Cerebellar cortex (tissue), 1 donor: ENCODE measurements around the gene MAD1L1.

Source experiments
- DNase-seq: peaks from one replicate; pipeline ENCODE4 v3.0.0-alpha.2; 2015; ENCODE audit warnings: low spot score

MAD1L1 gene

DNA sequence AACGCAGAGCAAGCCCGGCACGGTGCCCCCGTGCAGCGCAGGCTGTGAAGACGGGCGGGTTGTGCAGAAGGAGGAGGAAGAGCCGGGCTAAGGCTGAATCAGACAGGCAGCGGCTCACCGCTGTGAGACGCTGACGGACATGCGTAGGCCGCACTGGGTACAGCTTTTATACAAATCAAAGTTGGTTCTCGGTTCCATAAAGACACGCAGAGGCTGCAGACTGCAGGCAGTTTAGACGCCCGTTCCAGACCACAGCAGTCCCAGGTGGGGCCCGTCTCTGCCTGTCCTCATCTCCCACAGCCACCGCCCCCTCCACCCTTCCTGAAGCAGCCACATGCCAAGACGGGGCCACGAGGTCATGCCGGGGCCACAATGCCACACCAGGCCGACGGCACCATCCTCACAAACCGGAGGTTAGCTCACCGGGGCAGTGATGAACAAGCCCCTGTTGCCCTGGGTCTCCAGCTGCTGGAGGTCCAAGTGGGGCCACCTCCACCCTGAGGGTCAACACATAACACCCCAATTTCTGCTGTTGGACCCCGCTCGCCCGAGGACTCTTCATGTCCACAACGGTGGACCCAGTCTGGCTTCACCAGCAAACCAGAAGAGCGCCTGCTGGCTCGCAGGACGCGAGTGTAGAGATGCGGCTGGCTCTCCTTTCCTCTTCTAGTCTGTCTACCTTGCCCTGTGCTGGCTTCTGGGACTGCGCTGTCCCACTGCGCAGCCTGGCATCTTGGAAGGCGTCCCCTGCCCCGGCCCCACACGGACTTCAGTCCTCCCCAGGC is 335.5 kb downstream of the MAD1L1 start:
- DNase-seq, result no peak

DNA sequence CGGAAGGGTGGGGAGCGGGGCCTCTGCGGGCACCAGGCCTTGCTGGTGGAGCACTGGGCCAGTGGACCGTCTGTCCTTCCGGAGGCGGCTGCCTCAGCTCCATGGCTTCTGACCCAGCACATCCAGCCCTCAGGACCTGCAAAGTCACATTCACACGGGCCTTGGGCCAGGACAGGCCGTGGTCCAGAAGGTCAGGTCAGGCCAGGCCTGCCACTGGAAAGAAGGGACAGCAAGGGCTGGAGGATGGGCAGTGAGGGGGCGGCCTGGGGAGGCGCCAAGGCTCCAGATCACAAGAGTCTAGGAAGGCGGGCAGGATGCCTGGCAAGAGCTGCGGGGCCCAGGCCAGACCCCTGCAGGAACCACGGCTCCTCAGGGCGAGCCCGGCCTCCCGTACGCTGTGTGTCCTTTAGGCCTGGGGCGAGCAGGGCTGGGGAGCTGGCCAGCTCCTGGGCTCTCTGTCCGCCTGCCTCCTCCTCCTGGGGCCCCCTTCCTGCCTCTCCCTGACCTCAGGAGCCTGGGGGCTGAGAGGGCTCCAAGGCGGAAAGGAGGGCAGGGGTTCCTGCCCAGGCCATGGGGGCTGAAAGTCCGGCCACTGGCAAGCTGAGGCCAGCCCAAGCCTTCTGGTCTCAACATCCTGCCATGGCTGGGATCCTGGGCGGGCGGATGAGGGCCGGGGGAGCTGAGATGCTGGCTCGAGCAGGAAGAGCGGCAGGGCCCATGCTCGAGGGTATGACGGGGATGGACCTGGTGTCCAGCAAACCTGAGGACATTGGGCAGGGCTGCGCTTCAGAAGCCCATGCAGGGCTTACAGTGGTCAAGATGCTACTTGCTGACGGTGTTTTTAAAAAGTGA is 336.9 kb downstream of the MAD1L1 start:
- DNase-seq, result no peak

DNA sequence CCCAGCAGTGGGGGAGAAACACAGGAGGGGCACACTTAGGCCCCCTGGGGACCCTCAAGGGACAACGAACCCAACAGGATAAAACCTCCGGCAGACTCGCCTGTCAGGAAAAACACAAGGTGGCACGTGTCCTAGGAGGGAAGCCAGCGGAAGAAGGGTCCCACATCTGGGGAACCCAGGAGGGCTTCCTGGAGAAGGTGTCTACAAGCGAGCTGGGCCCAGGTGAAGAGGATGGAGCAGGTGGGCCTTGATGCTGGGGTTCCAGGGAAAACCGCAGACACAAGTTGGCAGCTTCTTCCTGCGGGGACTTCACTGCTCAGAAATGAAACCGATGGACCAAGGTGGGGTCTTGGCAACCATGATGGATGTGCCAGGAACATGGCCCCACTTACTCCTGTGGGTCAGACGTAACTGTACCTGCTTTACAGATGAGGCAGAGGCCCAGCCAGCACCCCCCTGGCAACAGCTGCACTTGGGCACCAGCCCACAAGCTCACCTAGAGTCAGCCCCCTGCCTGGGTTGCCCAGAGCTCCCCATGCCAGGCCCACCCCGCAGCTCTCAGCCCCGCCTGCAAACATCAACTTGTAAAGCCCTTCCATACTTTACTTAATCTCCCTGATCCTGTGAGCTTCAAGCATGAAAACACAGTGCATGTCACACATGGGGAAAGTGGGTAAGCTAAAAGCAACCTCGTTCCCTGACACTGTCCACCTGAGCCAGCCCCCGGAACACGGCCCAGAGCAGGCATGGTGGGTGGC is 337.7 kb downstream of the MAD1L1 start:
- DNase-seq, result no peak

DNA sequence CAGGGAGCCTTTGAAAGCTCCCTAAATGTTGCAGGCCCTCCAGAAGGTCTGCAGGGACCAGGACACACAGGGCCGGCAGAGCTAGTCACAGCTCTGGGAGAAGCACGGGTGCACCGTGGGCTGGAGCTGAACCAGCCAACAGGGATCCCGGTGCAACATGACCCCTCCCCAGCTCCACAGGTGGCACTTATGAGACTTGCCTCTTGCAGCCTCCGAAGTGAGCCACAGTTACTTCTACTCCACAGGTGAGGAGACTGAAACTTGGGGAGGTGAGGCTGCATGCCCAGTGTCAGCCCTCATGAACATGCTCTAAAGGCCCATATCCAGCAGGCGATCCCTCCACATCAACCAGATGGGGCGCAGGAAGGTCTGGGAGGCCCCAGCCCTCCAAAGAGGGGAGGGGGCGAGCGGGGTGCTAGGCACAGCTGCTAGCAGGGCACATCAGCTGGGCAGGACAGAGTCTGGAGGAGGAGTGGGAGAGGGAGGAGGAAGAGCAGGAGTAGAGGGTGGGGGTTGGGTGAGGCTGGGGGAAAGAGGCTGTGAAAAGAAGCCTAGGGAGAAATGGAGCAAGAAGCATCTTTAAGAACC is 338.3 kb downstream of the MAD1L1 start:
- DNase-seq, result no peak

DNA sequence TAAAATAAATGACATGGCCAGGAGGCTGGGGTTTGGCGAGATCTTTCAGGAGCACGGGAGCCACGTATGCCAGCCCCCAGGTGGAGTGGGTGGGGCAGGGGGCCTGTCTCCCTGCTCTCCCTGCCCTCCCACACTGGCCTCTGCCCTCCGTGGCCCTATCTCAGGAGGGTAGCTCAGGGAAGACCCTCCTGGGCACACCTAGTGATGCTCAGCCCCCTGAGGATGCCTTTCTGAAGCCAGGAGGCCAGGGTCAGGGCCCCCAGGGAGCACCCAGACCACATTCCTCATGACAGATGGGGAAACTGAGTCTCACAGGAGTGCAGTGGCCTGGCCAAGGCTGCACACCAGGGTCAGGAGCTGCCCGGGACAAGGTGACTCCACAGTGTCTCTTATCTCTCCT is 339.3 kb downstream of the MAD1L1 start:
- no peak for DNase-seq

DNA sequence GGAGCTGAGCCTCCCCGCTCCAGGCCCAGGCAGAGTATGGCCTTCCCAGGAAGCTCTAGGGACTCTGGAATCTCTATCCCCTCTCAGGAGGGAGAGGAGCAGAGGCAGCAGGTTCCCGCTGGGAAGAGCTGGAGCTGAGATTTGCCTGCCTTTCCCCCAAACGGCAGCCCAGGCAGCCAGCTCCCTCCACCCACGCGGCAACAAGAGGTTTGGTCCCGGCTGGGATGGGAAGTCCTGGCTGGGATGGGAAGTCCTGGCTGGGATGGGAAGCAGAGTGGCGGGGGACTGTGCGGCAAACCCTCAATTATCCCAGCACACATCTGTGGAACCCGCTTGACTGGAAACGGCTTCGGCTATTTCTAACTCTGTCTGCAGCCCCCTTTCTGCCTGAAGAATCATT is 339.7 kb downstream of the MAD1L1 start:
- DNase-seq, result no peak

DNA sequence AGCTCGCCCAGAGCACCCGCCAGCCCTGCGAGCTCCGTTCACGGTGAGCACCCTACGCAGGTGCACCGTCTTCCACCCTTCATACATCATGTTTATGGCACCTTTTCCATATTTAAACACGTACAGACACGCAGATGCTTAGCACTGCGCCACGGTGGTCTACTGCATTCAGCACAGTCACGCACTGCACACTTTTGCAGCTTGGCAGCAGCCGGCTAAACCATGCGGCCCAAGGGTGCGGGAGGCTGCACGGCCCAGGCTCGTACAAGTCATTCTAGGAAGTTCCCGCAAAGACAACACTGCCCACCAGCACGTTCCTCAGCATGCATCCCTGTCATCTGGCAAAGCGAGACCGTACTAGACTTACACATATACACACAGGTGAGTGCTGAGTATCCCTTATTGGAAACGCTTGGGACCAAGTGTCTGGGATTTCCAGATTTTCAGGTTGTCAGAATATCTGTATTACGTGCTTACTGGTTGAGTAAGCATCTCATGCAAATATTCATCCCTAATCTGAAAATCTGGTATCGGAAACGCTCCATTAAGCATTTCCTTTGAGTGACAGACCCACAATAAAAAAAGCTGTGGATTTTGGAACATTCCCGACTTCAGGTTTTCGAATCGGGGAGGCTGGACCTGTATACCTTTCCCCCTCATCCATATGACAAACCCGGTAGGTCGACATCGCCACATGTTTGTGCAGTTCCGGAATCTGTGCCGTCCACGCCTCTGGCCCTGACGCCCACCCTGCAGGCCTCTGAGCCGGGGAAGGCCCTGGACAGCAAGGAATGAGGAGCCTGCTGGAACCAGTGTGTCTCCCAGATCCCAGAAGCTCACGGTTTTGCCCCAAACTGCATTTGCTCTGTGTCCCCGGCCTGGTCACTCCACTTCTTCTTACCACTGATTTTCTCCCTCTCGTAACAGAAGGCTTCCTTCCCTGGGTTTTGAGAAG is 340.5 kb downstream of the MAD1L1 start:
- DNase-seq, result no peak

DNA sequence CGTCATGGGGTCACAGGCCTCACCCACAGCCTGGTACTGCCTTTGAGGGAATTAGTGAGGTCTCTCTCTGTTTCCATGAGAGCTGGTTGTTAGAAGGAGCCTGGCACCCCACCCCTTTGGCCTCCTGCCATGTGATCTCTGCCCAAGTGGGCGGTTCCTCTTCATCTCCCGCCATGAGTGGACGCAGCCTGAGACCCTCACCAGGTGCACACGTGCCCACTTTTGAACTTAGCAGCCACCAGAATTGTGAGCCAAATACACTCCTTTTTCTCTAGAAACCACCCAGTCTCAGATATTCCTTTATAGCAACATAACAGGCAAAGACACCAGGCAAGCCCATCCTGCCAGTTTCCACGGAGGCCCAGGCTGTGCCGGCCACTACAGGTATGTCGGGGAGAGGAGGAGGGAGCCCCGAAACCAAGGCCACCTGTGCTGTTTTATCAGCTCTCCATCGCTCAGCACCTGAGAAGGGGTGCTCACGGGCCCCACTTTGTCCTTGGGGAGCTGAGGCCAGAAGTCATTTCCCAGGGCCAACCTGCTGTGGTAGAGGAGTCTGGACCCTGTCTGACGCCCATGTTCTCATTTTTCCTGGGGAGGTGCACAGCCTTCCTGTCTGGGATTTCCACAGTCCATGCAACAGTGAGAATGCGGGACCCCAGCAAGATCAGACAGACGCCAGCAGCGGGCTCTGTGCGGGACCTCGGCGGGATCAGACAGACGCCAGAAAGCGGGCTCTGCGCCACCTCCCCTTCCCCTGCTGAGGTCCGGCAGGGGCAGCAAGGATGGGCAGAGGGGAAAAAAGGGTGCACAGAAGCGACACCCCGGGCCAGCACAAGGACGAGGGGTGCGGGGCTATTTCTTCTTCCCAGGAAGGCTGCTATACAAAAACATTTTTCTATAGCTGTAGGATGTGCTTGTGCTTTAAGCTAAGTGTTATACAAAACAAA is 342.2 kb downstream of the MAD1L1 start:
- DNase-seq, result no peak

DNA sequence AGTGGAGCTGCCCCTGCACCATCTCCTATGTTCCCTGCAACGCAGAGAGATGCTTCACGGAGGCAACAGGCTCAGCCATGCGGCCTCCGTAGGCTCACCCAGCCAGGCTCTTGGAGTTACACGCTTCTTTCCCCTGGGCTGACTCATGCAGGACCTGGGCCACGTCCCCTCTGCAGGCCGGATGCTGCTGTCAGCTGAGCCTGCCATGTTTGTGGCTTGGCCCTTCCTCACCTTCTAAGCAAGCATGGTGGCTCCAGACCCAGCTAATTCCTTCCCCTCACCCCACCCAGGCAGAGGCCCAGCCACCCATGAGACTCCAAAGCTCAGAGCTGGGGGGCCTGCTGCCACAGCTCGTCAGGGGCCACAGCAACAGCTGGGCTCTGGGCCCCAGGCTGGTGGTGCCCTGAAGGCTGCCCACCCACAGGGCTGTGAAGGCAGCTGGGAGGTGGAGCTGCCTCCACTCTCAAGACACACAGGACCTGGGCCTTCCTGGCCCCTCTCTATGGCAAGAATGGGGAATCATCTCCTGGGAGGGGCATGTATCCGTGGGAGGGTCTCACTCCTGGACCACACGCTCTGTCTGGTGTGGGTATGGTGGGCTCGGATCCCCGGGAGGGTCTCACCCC is 343.1 kb downstream of the MAD1L1 start:
- DNase-seq, result no peak

DNA sequence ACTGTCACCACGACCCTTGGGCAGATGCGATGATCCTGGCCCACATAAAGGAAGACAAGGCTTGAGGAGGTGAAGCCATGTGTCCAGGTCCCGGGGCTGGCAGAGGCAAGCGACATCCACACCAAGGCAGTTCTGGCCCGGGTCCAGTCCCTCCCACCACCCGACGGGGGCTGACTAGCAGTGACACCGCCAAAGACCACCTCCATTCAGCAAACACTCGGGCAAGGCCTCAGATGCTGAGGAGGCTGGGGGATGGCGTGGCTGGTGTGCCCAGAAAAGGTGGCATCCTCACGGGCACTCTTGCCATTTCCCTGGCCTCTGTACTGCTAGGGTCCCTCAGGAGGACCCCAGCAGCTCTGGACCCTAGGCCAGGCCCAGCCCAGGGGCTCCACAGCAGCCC is 343.7 kb downstream of the MAD1L1 start:
- no peak for DNase-seq

DNA sequence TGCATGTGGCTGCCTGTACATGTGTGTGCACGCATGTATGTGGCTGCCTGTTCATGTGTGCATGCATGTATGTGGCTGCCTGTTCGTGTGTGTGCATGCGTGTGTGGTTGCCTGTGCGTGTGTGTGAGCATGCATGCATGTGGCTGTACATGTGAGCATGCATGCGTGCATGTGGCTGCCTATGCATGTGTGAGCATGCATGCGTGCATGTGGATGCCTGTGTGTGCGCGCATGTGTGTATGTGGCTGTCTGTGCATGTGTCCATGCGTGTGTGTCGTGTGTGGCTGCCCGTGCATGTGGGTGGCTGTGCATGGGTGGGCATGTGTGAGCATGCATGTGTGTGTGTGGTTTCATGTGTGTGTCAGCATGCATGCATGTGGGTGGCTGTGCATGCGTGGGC is 344.3 kb downstream of the MAD1L1 start:
- no peak for DNase-seq

DNA sequence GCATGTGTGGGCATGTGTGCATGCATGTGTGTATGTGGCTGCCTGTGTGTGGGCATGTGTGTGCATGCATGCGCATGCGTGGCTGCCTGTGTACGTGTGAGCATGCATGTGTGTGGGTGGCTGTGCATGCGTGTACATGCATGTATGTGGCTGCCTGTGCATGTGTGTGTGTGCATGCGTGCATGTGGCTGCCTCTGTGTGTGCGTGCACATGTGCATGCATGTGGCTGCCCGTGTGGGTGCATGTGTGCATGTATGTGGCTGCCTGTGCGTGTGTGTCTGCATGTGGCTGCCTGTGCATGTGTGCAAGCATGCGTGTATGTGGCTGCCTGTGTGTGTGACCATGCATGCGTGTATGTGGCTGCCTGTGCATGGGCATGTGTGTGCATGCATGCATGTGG is 345.5 kb downstream of the MAD1L1 start:
- DNase-seq, result no peak

DNA sequence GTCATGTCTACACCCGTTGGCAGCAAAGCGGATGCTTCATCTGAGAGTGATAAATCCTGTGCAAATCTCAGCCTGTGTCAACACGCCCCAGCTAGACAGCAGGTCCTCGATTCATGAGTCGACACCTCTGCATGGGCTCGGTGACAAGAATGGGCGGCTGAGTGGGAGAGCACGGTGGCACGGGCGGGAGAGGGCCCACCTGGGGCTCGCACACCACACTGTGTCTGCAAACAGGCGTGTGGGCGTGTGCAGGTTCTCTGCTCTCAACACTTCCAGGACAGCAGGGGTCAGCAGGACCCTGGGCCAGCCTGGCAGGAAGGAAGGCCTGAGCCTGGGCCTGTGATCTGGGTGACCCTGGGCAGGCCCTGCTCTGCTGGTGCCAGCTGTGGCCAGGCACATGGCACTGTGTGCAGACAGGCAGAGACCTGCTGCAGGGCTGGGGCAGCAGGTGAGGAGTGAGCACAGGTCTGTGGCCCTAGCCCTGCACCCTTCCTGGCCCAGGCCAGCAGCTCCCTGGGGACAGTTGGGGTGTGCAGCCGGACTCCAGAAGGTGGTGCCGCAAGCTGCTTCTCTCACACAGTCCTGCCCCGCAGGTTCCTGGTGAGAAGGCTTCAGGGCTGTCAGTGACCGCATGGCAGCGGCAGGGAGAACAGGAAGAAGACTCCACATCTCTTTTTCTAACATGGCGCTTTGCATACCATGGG is 346.2 kb downstream of the MAD1L1 start:
- DNase-seq, result no peak

DNA sequence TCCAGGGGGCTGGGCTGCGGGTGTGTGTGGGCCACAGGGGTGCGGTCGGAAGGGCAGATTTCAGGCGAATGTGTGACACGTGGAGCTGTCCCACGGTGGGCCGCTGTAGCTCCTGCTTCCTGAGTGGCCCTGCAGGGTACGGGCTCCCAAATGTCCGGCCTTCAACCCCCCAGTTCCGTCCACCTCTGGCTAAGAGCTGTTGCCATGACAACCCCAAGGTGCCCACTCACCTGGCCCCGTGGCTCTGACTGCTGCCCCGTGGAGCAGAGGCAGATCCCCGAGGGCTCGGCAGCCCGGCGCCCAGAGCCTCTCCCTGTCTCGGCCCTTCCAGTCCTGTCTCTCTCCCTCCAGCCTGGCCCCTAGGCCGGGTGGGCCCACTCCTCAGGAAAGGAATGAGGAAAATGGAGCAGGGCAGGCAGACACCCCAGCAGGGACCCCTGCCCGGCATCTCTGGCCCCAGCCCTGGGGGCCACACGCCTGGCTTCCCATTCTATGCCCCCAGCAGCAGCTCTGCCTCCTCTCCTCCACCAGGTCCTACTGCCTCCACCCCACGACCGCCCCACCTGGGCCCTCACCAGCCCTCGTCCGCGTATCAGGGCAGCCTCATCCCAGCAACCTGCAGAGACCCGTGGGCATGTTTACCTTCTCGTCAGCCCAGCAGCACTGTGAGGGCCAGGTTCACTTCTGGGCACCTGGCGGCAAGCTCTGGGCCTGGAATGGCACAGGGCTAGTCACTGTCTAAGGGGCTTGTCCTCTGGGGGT is 347.1 kb downstream of the MAD1L1 start:
- no peak for DNase-seq

DNA sequence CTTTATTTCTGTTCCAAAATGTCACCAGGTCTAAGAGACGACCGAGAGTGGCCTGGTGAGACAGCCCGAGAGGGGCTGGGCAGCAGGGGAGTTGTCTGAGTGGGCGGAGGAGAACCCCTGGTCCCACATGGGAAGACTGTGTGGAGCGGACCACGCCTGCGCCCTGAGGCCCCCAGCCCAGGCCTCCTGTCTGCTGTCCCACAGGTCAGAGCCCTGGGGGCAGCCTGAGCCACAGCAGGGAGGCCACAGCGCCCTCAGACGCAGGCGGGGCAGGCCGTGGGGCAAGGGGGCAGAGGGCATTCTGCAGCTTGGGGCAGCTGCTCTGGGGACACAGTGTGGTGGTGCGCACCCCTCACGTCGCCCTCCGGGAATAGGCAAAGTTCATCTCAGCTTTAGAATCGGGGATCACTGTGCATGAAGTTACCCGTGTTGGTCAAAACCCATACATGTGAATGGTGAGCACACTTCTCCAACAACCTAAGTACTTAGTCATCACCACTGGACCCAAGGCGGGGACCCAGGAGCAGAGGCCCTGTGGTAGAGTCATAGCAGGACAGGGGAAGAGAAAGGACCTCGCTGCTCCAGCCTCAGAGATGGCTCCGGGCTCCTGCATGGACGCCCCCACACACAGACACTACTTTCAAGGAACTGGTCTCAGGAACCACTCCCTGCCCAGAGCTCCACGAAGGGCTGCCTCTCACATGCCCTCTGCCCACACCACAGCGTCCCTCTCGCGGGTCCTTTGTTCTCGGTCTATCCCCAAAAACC is 348.0 kb downstream of the MAD1L1 start:
- no peak for DNase-seq

DNA sequence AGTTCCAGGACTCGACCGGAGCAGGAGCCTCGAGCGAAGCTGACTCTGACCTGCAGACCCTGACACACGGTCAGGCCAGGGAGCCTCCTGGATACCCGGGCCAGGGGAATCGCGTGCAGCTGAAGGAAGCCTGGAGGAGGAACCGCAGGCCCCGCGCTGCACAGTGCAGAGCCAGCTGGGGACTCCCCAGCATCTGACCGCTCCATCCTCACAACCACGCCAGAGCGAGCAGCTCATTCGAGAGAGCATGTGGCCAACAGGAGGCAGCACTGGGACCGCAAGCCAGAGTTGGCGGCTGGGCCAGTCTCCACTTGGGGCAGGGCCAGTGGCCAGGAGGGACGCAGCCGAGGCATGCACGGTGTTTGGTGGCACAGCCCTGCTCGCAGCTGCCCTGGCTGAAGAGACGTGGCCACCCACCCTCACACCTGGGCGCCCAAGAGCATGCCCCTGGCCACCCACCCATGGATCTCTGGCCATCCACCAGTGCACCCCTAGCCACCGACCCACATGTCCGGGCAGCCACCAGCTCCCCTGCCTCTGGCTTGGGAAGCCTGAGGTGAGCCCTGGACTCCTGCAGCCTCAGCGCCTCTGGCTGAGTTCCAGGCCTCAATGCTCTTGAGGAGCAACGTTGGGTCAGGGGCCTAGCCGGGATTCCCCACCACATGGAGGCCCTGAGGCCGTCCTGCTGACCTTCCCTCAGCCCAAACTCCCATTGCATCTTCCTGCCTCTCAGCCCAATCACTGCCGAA is 348.7 kb downstream of the MAD1L1 start:
- DNase-seq, result no peak
